KMS-11 (cell line): ENCODE results near the gene GNG7.

Experiments used
- H2AFZ ChIP-seq: fragments of 200-600 bp; sonication (generic); 2 replicates; pipeline ENCODE4 v1.6.1; 2016; ENCODE audit warnings: antibody characterized with exemption, mixed run types, low read depth
- H3K27ac ChIP-seq: fragments of 200-600 bp; sonication (generic); 2 replicates; pipeline ENCODE4 v1.6.1; 2016; ENCODE audit warnings: mild to moderate bottlenecking, mixed run types
- H3K27me3 ChIP-seq: fragments of 200-600 bp; sonication (generic); 2 replicates; pipeline ENCODE4 v1.6.1; 2017; ENCODE audit warnings: mild to moderate bottlenecking, low read depth, mixed run types, moderate library complexity; ENCODE audit not compliant: insufficient read depth
- H3K36me3 ChIP-seq: fragments of 200-600 bp; sonication (generic); 2 replicates; pipeline ENCODE4 v1.6.1; 2017; ENCODE audit warnings: mild to moderate bottlenecking, mixed run types; ENCODE audit not compliant: insufficient read depth
- H3K4me1 ChIP-seq: fragments of 200-600 bp; sonication (generic); 2 replicates; pipeline ENCODE4 v1.6.1; 2016; ENCODE audit warnings: mild to moderate bottlenecking, low read depth, mixed run types; ENCODE audit not compliant: poor library complexity, severe bottlenecking
- H3K4me2 ChIP-seq: fragments of 200-600 bp; sonication (generic); 2 replicates; pipeline ENCODE4 v1.7.0; 2016; ENCODE audit warnings: mild to moderate bottlenecking, mixed run types
- H3K4me3 ChIP-seq: fragments of 200-600 bp; sonication (generic); IDR thresholded peaks from 2 replicates; pipeline ENCODE4 v1.6.1; 2017; ENCODE audit warnings: low read depth, low read length, mixed read lengths; ENCODE audit not compliant: insufficient read depth
- H3K79me2 ChIP-seq: fragments of 200-600 bp; sonication (generic); 2 replicates; pipeline ENCODE4 v1.6.1; 2016; ENCODE audit warnings: low read depth, mixed run types; ENCODE audit not compliant: insufficient read depth
- H3K9ac ChIP-seq: fragments of 200-600 bp; sonication (generic); 2 replicates; pipeline ENCODE4 v1.6.1; 2016; ENCODE audit warnings: mild to moderate bottlenecking, mixed run types
- H4K20me1 ChIP-seq: fragments of 200-600 bp; sonication (generic); 2 replicates; pipeline ENCODE4 v1.6.1; 2016; ENCODE audit warnings: mild to moderate bottlenecking, mixed run types; ENCODE audit not compliant: insufficient read depth
- TF ChIP-seq, protein P1 (sequence below): fragments of 200-600 bp; sonication (generic); conservative IDR thresholded peaks from 2 replicates; pipeline ENCODE4 v1.6.1; 2017; ENCODE audit warnings: low read depth, mild to moderate bottlenecking, antibody characterized with exemption, low read length, moderate library complexity, mixed read lengths

GNG7 gene

DNA sequence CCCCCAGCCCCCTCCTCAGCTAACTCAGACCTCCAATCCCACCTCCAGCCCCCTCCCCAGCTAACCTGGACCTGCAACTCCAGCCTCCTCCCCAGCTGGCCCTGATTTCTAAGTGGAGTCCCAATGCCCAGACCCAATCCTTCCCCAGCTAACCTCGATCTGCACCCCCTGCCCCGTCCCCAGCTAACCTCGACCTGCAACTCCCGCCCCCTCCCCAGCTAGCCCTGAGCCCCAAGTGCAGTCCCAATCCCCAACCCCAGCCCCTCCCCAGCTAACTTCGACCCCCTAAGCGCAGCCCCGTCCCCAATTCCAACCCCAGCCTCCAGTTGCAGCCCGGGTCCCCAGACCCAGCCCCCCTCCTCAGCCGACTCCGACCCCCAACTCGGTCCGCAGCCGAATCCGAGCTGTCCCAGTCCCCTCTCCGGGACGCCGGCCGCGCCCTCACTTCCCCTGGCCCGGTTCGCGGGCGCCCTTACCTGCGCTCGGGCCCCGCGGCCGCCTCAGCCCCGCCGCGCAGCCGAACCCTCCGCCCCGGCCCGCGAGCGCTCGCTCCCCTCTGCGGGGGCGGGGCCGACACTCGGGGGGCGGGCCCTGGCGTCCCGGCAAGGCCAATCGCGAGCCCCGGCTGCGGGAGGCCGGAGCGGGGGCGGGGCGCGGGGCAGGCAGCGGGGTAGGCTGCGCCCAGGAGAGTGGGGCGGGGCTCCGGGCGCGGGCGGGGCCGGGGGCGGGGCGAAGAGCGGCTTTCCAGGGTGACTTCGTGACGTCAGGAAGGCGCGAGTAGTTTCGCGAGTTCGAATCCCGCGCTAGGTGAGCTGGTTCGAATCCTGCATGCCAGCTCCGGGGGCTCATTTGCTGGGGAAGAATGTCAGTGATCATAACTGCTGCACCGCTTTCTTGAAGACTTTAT is at the start of gene GNG7:
Gene GNG7, minus strand, starts transcription at position 525 of the 907 bp plus-strand sequence. CDS start 182,006 bp downstream, outside the sequence.
- H3K9ac ChIP-seq = peak within 1 kb of the TSS; percentile 31; the same call in 1 of the 2 replicates
- no peaks in the 10 kb centered on the region for H4K20me1 ChIP-seq
- peak within 1 kb of the TSS; percentile 78 for H3K4me2 ChIP-seq
- peaks cover 38% of the 10 kb centered on the region for H3K4me1 ChIP-seq
- H3K27ac ChIP-seq = no peak within 1 kb of the TSS
- H2AFZ ChIP-seq = peak within 1 kb of the TSS; percentile 57
- no peaks in the 10 kb centered on the region; the same call in 1 of the 2 replicates for H3K79me2 ChIP-seq
- TF ChIP-seq, protein P1, sequence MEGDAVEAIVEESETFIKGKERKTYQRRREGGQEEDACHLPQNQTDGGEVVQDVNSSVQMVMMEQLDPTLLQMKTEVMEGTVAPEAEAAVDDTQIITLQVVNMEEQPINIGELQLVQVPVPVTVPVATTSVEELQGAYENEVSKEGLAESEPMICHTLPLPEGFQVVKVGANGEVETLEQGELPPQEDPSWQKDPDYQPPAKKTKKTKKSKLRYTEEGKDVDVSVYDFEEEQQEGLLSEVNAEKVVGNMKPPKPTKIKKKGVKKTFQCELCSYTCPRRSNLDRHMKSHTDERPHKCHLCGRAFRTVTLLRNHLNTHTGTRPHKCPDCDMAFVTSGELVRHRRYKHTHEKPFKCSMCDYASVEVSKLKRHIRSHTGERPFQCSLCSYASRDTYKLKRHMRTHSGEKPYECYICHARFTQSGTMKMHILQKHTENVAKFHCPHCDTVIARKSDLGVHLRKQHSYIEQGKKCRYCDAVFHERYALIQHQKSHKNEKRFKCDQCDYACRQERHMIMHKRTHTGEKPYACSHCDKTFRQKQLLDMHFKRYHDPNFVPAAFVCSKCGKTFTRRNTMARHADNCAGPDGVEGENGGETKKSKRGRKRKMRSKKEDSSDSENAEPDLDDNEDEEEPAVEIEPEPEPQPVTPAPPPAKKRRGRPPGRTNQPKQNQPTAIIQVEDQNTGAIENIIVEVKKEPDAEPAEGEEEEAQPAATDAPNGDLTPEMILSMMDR = no peak
- no peaks in the 10 kb centered on the region for H3K36me3 ChIP-seq
- H3K4me3 ChIP-seq = no peak within 1 kb of the TSS
- no peaks in the 10 kb centered on the region for H3K27me3 ChIP-seq

DNA sequence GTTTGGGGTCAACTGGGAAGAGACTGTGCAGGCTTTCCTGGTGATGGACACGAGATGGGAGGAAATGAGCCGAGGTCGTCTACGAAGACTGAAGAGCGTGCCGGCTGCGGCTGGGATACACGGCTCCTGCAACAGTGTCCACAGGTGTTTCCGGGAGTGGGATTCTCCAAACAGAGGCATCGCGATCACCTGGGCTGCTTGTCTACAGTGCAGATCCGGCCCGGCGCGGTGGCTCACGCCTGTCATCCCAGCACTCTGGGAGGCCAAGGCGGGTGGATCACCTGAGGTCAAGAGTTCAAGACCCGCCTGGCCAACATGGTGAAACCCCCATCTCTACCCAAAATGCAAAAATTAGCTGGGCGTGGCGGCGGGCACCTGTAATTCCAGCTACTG is 48.9 kb upstream of the GNG7 start:
- H2AFZ ChIP-seq = no peak overlapping the region
- H4K20me1 ChIP-seq = no peaks in the 10 kb centered on the region
- H3K4me3 ChIP-seq = no peak overlapping the region
- H3K4me1 ChIP-seq = peaks cover 14% of the 10 kb centered on the region
- no peaks in the 10 kb centered on the region for H3K79me2 ChIP-seq
- no peaks in the 10 kb centered on the region for H3K27me3 ChIP-seq
- no peak overlapping the region for H3K27ac ChIP-seq
- no peak overlapping the region for H3K4me2 ChIP-seq
- H3K36me3 ChIP-seq = no peaks in the 10 kb centered on the region
- TF ChIP-seq, protein P1 = no peak
- no peak overlapping the region for H3K9ac ChIP-seq

DNA sequence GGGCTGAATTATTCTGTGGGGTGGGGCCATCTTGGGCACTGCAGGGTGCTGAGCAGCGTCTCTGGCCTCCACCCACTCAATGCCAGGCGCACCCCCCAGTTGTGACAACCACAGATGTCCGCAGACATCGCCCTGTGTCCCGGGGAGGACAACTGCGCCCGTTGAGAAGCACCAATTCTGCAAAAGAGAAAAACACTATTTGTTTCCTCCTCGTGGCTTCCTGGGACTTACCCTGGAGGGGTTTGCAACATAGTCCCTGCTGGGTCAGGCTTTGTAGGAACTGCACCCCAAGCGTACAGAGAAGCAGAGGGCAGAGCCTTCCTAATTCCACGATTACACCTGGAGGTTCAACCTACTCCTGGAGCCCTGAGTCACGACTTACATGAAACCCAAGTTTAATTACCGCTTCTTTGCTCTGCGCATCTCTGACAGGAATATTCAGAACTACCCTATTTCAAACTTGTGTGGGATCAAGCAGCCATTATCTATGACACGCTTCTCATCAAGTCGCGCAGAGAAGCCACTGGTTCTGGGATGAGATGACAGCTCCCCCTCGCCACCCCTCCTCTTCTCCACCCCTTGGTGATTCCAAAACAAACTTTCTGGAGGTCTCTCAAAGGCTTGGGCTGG is 48.4 kb upstream of the GNG7 start:
- Histone ChIP-seq H3K4me3 (no peak overlapping the region), H3K27me3 (no peaks in the 10 kb centered on the region), H3K36me3 (no peaks in the 10 kb centered on the region), H4K20me1 (no peaks in the 10 kb centered on the region), H3K9ac (no peak overlapping the region), H3K79me2 (no peaks in the 10 kb centered on the region), H2AFZ (no peak overlapping the region), H3K4me2 (no peak overlapping the region), H3K27ac (no peak overlapping the region), H3K4me1 (peaks cover 14% of the 10 kb centered on the region)
- TF ChIP-seq, protein P1 = no peak

DNA sequence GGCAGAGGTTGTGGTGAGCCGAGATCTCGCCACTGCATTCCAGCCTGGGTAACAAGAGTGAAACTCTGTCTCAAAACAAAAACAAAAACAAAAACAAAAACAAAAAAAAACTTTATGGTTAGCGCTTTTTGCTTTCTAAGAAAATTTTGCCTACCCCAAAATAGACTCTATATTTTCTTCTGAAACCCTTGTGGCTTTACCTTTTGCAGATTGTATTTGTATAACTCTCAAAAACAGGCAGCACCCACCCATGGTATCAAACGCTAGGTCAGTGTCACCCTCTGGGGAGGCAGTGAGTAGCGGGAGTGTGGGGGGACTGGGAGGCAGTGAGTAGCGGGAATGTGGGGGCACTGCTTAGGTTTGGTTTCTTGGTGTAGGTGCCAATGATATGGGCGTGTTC is 44.9 kb upstream of the GNG7 start:
- Histone ChIP-seq H3K79me2 (no peaks in the 10 kb centered on the region), H4K20me1 (no peaks in the 10 kb centered on the region), H3K4me3 (no peak overlapping the region), H3K4me2 (no peak overlapping the region), H3K27me3 (peaks cover 12% of the 10 kb centered on the region; the same call in 1 of the 2 replicates), H3K4me1 (peaks cover 14% of the 10 kb centered on the region), H3K36me3 (no peaks in the 10 kb centered on the region), H3K9ac (no peak overlapping the region), H3K27ac (no peak overlapping the region), H2AFZ (no peak overlapping the region)
- TF ChIP-seq, protein P1 = no peak
